Muscle layer of duodenum (tissue), 2 donors: Measurements from ENCODE around the gene RAD23B.

Experiments
- H3K27ac ChIP-seq: one replicate; pipeline ENCODE4 v1.7.0; 2013; ENCODE audit warnings: mild to moderate bottlenecking, low read length
- H3K27me3 ChIP-seq: one replicate; pipeline ENCODE4 v1.7.0; 2013; ENCODE audit warnings: low read depth, mild to moderate bottlenecking, control low read depth, low read length
- H3K36me3 ChIP-seq, 2 donors: one replicate each; pipeline ENCODE4 v1.7.0; 2013; ENCODE audit warnings: low read length in 2 of 2, control low read depth in 1 of 2, mild to moderate bottlenecking in 1 of 2; ENCODE audit not compliant: insufficient read depth in 2 of 2, control insufficient read depth in 1 of 2
- H3K4me1 ChIP-seq, 2 donors: one replicate each; pipeline ENCODE4 v1.7.0; 2013; ENCODE audit warnings: low read length in 2 of 2, mild to moderate bottlenecking in 2 of 2, control low read depth in 1 of 2, moderate library complexity in 1 of 2; ENCODE audit not compliant: insufficient read depth in 2 of 2, control insufficient read depth in 1 of 2
- H3K4me3 ChIP-seq, 2 donors: one replicate each; pipeline ENCODE4 v1.7.0; 2013; ENCODE audit warnings: low read length in 2 of 2, low read depth in 1 of 2, mild to moderate bottlenecking in 1 of 2
- H3K9me3 ChIP-seq, 2 donors: one replicate each; pipeline ENCODE4 v1.7.0; 2013; ENCODE audit warnings: low read length in 2 of 2, control low read depth in 1 of 2, mild to moderate bottlenecking in 1 of 2; ENCODE audit not compliant: control insufficient read depth in 1 of 2
- donor health status: healthy.

The RAD23B gene

DNA sequence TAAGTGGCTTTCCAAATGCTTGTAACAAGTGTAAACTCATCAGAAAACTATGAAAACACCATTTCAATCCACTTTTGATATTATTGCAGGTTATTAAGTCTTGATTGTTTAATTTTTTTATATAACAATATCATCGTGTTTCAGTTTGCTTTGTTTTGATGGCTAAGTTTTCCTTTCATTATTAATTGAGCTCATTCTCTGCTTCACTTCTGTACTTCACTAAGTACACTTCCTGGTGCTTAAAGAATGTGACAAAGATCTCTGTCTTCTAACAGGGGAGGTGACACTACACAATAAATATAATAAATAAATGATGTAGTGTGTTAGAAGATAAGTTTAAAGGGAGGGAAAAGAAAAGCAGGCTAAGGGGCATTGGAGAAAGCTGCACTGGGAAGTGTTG lies 13.0 kb upstream of the RAD23B start:
- Histone ChIP-seq H3K27ac (no peak overlapping the region), H3K4me3 (no peak overlapping the region), H3K27me3 (no peaks in the 10 kb centered on the region), H3K36me3 (no peaks in the 10 kb centered on the region), H3K9me3 (peaks cover 0 to 7% of the 10 kb centered on the region in 2 donors), H3K4me1 (peaks cover 0 to under 1% of the 10 kb centered on the region in 2 donors)

DNA sequence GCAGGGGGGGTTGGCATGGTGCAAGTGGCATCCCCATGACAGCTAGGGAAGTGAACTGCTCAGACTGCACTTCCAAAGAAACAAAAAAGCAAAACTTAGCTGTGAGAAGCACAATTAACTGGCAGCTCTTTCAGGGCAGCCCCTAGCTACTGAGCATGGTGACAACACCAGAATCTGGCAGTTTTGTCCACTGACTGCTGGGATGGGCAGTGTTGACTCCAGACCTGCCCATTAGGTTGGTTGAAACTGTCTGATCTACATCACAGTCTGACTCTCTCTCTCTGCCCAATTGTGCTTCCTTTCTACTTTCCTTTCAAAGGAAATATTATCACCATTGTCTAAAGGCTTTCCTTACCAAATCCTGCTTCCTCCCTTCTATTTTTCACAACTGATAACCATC lies 12.5 kb upstream of the RAD23B start:
- H3K27ac ChIP-seq = no peak overlapping the region
- no peaks in the 10 kb centered on the region for H3K36me3 ChIP-seq
- H3K4me3 ChIP-seq = no peak overlapping the region
- H3K9me3 ChIP-seq = peaks cover 0 to 2% of the 10 kb centered on the region in 2 donors
- H3K4me1 ChIP-seq = peaks cover 0 to 5% of the 10 kb centered on the region in 2 donors
- no peaks in the 10 kb centered on the region for H3K27me3 ChIP-seq

- Histone ChIP-seq H3K4me1 (peaks cover 0 to 6% of the 10 kb centered on the region in 2 donors), H3K27ac (no peak overlapping the region), H3K4me3 (no peak overlapping the region), H3K9me3 (no peaks in the 10 kb centered on the region), H3K27me3 (no peaks in the 10 kb centered on the region), H3K36me3 (no peaks in the 10 kb centered on the region)
Measured at GRCh38 chr9:107273634-107274033, 9.4 kb upstream of the RAD23B start.

- H3K27ac ChIP-seq = no peak overlapping the region
- no peaks in the 10 kb centered on the region for H3K27me3 ChIP-seq
- H3K9me3 ChIP-seq = no peaks in the 10 kb centered on the region
- H3K4me1 ChIP-seq = peaks cover 0 to 6% of the 10 kb centered on the region in 2 donors
- H3K4me3 ChIP-seq = no peak overlapping the region
- H3K36me3 ChIP-seq = no peaks in the 10 kb centered on the region
Measured at GRCh38 chr9:107274096-107274495, 9.0 kb upstream of the RAD23B start.

DNA sequence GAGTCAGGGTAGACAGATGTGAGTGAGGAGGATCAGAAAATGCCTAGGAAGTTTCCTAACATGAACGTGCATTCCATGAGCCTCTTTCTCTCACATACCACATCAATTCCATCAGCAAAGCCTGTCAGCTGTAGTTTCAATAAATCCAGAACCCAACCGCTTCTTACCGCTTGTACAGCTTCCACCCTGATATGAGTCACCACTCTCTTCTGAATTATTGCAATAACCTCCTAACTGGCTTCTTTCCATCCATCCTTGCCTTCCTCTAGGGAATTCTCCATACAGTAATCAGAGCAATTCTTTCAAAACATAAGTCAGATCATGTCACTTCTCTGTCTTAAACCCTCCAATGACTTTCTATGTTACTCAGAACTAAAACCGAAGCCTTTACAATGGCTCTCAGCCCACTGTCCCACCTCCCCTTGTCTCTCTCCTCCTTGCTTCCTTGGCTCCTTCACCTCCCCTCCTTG lies 8.1 kb upstream of the RAD23B start:
- H3K4me1 ChIP-seq = peaks cover 0 to 6% of the 10 kb centered on the region in 2 donors
- no peaks in the 10 kb centered on the region for H3K9me3 ChIP-seq
- no peaks in the 10 kb centered on the region for H3K27me3 ChIP-seq
- H3K36me3 ChIP-seq = no peaks in the 10 kb centered on the region
- H3K27ac ChIP-seq = no peak overlapping the region
- no peak overlapping the region for H3K4me3 ChIP-seq

- H3K27me3 ChIP-seq = no peaks in the 10 kb centered on the region
- H3K9me3 ChIP-seq = no peaks in the 10 kb centered on the region
- H3K4me1 ChIP-seq = peaks cover 0 to 6% of the 10 kb centered on the region in 2 donors
- no peak overlapping the region for H3K4me3 ChIP-seq
- H3K27ac ChIP-seq = no peak overlapping the region
- no peaks in the 10 kb centered on the region for H3K36me3 ChIP-seq
Measured at GRCh38 chr9:107275530-107275929, 7.5 kb upstream of the RAD23B start.

GRCh38 chr9:107276966-107277710 lies 5.9 kb upstream of the RAD23B start:
- Histone ChIP-seq H3K4me3 (no peak overlapping the region), H3K4me1 (peaks cover 0 to 8% of the 10 kb centered on the region in 2 donors), H3K27ac (no peak overlapping the region), H3K27me3 (no peaks in the 10 kb centered on the region), H3K36me3 (no peaks in the 10 kb centered on the region), H3K9me3 (no peaks in the 10 kb centered on the region)

- H3K9me3 ChIP-seq = no peaks in the 10 kb centered on the region
- no peaks in the 10 kb centered on the region for H3K36me3 ChIP-seq
- no peak overlapping the region for H3K4me3 ChIP-seq
- H3K27ac ChIP-seq = no peak overlapping the region
- peaks cover 0 to 9% of the 10 kb centered on the region in 2 donors for H3K4me1 ChIP-seq
- no peaks in the 10 kb centered on the region for H3K27me3 ChIP-seq
Measured at GRCh38 chr9:107277801-107278200, 5.3 kb upstream of the RAD23B start.

DNA sequence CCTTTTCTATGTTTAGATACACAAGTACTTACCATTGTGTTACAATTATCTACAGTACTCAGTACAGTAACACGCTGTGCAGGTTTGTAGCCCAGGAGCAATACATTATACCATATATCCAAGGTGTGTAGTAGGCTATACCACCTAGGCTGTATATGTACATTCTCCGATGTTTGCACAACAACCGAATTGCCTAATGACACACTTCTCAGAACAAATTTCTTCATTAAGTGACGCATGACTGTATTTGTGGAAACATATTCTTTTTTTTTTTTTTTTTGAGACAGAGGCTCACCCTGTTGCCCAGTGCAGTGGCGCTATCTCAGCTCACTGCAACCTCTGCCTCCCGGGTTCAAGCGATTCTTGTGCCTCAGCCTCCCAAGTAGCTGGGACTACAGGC lies 4.0 kb upstream of the RAD23B start:
- no peaks in the 10 kb centered on the region for H3K9me3 ChIP-seq
- H3K4me1 ChIP-seq = peaks cover 0 to 9% of the 10 kb centered on the region in 2 donors
- no peak overlapping the region for H3K27ac ChIP-seq
- no peak overlapping the region for H3K4me3 ChIP-seq
- H3K36me3 ChIP-seq = peaks cover 0 to 4% of the 10 kb centered on the region in 2 donors
- no peaks in the 10 kb centered on the region for H3K27me3 ChIP-seq

GRCh38 chr9:107280543-107280942 lies 2.5 kb upstream of the RAD23B start:
- no peak overlapping the region for H3K27ac ChIP-seq
- H3K36me3 ChIP-seq = peaks cover 0 to 4% of the 10 kb centered on the region in 2 donors
- no peaks in the 10 kb centered on the region for H3K9me3 ChIP-seq
- H3K4me3 ChIP-seq = no peak overlapping the region
- H3K27me3 ChIP-seq = no peaks in the 10 kb centered on the region
- H3K4me1 ChIP-seq = peaks cover 0 to 14% of the 10 kb centered on the region in 2 donors

DNA sequence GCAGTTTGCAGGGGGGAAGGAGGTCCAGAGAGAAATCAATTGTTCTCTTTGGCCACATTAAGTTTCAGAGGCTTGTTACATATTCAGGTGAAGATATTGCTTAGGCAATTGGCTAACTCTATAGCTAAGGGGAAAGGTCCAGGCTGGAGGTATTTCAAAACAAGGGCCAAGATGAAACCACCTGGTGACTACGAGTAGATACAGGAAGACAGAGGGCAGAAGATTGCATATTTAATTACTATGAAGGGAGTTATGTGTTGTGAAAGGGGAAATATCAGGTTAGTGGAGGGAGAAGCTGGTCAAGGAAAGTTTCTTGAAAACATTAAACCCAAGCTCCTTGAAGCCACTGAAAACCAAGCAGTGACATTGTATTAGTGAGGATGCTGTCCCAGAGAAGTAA lies 1.9 kb upstream of the RAD23B start:
- Histone ChIP-seq H3K4me1 (peaks cover 4 to 18% of the 10 kb centered on the region in 2 donors), H3K36me3 (peaks cover 0 to 4% of the 10 kb centered on the region in 2 donors), H3K27ac (no peak overlapping the region), H3K27me3 (no peaks in the 10 kb centered on the region), H3K4me3 (no peak overlapping the region), H3K9me3 (no peaks in the 10 kb centered on the region)
